ENCODE results near the gene GLOD4.
"Not testable (repeated sequence)": the region's sequence is repeated elsewhere in the genome, so short reads cannot be mapped to it uniquely, and the experiment has no call there.

Gene GLOD4

DNA sequence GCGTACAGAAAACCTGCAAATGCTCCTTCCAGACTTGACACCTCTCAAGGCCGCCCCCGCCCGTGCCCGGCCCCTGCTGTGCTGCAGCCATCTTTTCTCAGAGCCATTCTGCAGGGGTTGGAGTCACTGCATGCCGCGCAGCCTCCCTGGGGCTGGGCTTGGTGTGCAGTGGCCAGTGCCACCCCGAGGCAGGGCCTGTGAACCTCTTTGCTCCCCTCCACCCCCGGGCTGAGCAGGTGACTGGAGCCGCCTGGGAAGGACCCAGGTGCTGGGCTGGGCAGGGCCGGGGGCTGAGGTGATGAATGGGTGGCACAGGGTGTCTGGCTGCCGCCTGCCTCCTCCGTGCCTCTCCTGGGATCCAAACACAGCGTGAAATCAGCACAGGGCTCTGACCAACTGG is 20.4 kb upstream of the GLOD4 start:
- DNase-seq (ENCODE audit: low spot score): no peak

DNA sequence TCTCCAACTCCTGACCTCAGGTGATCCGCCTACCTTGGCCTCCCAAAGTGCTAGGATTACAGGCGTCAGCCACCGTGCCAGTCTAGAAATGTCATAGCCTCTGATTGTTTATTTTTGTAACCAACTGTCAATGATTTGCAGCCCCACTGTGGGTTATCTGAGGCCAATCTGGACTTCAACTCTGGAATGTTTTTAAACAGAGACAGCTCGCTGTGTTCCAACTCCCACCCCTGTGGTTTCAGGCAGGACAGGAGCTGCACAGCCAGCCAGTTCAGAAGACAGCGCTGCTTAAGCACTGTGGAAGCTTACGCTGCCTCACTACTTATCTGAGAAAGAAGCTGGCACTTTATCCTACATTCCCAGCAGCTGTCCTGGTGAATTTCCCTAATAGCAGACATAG is 19.6 kb upstream of the GLOD4 start:
- peak; percentile 35 for DNase-seq (ENCODE audit: low spot score)

GRCh38 chr17:800446-801242 is 18.6 kb upstream of the GLOD4 start:
- DNase-seq (ENCODE audit: low spot score): no peak

GRCh38 chr17:799261-799660 is 17.2 kb upstream of the GLOD4 start:
- no peak for DNase-seq (ENCODE audit: low spot score)

DNA sequence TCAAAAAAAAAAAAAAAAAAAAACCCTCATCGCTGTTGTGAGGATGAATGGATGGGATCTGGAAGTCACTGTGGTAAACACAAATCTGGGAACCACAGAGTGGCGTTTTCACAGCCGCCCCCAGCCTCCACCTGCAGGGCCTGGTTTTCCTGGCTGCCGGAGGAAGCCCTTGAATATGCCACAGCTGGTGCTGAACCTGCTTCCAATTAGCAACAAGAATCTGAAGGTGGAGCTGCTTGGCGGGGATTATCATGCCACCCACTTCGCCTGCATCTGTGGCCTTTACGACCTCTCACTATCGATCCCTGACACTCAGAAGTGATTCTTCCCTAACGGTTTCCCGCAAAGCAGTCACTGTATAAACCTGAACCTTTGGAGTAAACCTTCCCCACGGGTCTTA is 16.2 kb upstream of the GLOD4 start:
- no peak for DNase-seq (ENCODE audit: low spot score)

GRCh38 chr17:797236-797840 is 15.3 kb upstream of the GLOD4 start:
- DNase-seq (ENCODE audit: low spot score): no peak

GRCh38 chr17:796609-797008 is 14.5 kb upstream of the GLOD4 start:
- no peak for DNase-seq (ENCODE audit: low spot score)

- no peak for DNase-seq (ENCODE audit: low spot score)
Measured at GRCh38 chr17:795721-796120, 13.6 kb upstream of the GLOD4 start.

DNA sequence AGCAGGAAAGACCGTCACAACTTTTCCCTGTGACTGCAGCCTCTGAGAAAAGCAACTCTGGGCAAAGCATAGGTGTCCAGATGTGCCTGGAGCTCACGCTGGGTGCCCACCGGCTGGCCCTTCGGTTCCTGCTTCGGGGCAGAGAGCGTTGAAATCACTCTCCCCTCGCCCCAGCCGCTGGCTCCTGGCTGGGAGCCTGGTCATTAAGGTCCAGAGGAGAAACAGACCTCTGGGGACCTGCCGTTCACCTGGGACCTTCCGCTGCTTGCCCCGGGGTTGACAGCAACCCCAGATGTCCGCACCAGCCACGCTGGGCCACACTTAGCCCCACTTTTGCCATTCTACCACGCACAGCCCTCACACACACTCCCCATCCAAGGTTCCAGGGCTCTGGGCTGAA is 13.2 kb upstream of the GLOD4 start:
- no peak for DNase-seq (ENCODE audit: low spot score)

DNA sequence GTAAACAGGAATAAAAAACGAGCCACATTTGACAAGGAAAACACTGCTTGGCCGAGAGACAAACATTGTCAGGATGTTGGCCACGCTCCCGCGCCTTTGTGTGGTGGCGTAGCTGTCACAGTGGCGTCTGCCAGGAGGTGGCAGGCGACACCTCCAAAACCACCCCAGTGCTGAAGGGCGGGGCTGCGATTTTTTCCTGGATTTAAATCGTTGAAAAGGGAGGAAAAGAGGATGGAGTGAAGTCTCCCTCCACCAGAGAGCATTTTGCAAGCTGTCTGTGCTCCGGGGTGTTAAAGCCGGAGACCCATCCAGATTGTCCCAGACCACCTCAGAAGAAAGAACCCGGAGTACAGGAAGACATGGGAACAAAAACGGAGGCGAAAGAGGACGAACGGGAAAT is 12.8 kb upstream of the GLOD4 start:
- DNase-seq (ENCODE audit: low spot score): peak; percentile 36

- no peak for DNase-seq (ENCODE audit: low spot score)
Measured at GRCh38 chr17:792277-792676, 10.2 kb upstream of the GLOD4 start.

DNA sequence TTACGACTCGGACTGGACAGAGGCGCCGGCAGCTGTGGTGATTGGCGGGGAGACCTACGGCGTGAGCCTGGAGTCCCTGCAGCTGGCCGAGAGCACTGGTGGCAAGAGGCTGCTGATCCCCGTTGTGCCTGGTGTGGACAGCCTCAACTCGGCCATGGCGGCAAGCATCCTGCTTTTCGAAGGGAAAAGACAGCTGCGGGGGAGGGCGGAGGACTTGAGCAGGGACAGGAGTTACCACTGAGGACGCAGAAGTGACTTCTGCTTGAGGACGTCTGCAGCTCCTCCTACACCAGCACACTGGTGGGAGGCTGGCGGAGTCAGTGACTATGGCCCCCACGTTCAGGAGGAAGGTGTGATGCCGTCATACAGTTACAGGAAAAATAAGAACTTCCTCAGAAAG is 9.7 kb upstream of the GLOD4 start:
- DNase-seq (ENCODE audit: low spot score): no peak

- not testable (repeated sequence) for DNase-seq (ENCODE audit: low spot score)
Measured at GRCh38 chr17:790874-791247, 8.8 kb upstream of the GLOD4 start.

DNA sequence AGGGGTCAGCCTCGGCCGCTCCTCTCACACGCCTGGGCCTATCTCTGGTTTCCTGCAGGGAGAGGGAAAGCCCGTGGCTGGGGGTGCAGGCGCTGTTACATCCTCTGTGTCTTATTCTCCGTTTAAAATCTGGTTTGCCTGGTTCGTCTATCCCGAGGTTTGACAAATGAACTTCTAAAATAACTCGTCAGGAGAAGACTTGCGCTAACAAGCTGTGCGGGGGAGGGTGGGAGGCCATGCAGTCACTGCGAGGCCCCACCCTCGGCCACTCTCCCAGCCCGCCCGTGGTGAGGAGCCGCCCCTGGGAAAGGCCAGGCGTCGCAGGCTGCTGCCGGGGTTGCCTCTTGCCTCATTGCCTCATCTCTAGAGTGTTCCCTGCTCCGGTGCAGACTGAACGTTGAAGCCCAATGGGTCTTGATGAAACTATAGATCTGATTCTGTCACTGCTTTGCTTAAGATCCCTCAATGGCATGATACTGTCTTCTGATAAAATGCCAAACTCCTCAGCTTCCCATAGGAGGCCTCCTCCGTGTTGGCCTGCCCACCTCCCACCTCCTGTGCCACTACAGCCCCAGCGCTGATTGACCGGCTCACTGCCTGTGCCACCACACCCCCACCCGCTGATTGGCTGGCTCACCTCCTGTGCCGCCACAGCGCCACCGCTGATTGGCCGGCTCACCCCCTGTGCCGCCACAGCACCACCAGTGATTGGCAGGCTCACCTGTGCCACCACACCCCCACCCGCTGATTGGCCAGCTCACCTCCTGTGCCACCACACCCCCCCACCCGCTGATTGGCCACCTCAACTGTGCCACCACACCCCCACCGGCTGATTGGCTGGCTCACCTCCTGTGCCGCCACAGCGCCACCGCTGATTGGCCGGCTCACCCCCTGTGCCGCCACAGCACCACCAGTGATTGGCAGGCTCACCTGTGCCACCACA is 8.1 kb upstream of the GLOD4 start:
- not testable (repeated sequence) for DNase-seq (ENCODE audit: low spot score)

DNA sequence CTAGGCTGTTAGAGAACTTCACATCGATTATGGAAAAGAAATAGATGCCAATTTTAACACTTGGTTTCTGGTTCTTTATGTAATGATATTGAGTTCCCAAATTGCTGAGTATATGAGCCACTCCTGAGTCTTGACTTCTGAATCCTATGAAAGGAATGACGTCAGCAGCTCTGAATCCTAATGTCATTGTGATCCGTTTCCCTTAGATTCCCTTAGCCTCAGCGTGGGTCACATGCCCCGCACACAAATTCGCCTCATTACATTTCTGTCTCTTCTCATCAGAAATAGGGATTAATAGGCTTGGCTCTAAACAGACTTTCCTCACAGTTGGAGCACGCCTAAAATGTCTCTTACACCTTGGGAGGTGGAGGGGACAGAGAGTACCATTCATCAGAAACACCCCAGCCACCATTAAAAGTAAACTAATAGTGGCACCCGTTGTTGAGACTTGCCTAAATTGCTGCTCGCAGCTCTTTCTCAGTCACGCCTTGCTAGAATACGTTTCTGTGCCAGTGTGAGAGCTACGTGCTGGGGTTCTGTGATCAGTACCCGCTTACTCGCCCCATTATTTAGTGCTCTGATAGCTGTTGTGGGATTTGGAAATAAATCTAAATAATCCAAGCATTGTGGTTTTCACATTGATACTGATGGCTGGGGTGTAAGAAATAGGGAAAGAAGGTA is 7.2 kb upstream of the GLOD4 start:
- DNase-seq (ENCODE audit: low spot score): no peak

DNA sequence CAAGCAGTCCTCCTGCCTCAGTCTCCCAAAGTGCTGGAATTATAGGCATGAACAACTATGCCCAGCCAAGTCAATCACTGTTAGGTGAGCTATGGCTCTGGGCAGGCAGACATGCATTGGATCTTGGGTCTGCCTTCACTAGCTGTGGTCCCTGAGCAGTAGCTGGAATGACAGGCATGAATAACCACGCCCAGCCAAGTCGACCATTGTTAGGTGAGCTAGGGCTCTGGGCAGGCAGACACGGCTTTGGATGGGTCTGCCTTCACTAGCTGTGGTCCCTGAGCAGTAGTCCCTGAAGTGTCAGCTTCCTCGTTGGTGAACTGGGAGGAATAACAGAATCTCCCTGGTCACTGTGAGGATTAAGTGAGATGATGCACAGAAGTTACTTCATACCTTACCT is 6.5 kb upstream of the GLOD4 start:
- no peak for DNase-seq (ENCODE audit: low spot score)

GRCh38 chr17:787641-788221 is 5.7 kb upstream of the GLOD4 start:
- DNase-seq (ENCODE audit: low spot score): no peak

- DNase-seq (ENCODE audit: low spot score): not testable (repeated sequence)
Measured at GRCh38 chr17:785901-786300, 3.8 kb upstream of the GLOD4 start.

- DNase-seq (ENCODE audit: low spot score): no peak
Measured at GRCh38 chr17:784143-784542, 2.1 kb upstream of the GLOD4 start.

DNA sequence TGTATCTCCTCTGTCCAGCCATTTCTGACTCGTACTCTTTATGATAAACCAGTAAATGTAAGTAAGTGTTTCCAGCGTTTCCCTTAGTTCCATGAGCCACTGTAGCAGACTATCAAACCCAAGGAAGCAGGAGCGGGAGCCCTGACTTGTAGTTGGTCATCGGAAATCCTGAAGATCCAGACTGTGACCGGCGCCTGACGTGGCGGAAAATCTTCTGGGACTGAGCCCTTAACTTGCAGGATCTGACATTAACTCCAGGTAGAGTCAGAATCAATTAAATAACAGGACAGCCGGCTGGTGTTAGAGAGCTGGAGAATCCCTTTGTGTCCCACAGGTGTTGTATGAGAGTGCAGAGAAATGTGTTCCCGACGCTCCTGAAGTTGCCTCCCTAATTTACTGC is 4.0 kb downstream of the GLOD4 start:
- no peak for DNase-seq (ENCODE audit: low spot score)

DNA sequence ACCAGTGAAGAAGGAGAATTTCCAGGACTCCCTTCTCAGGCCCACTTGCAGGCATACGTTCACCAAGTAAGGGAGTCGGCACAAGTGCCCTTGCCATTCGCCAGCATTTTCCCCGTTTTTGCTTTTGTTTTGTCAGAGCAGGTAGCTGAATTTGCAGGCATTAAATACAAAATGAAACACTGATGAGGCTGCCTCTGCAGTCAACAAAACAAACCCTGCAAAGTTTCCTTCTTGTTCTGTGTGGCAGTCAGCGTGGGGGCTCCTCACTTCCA is 7.8 kb downstream of the GLOD4 start:
- no peak for DNase-seq (ENCODE audit: low spot score)

Data from HuH-7.5 (cell line).